ENCODE measurements around the gene APOL5. TPM values are rescaled to one million over a fixed set of nuclear protein-coding genes. Genes with fewer than 3 reads are reported as not detected.

Gene APOL5
- total RNA-seq, 2 experiments from 2014 or later, result not detected

DNA sequence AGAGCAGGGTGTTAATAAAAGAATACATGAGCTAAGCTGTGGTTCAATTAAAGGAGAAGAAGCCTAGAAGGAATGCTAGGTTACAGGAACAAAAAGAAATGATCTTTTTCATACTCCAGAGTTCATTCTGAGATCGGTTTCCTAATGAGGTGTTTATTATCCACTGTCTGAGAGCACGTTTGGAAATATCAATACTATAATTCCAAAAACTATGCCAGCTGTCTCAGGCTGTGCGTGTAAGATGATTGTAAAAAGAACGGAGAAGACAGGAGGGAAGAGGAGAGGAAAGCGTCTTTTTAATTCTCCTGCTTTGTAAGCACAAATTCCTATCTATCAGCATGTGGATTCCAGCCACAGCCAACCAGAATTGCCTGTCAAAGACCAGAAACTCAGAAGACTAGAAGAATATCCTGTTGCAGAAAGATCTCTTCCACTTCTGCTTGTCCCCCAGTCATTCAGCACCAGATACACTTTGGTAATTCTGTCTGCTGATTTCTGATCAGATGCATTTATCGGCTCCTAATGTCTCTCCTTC, 25.7 kb downstream of the APOL5 start:
- Mint-ChIP-seq H3K4me1 (ENCODE audit: low read depth) (no peaks in the 10 kb centered on the region), H3K27me3 (no peaks in the 10 kb centered on the region), H3K9me3 (no peaks in the 10 kb centered on the region), H3K4me3 (no peak overlapping the region), H3K27ac (no peak overlapping the region), H3K36me3 (ENCODE audit: low read depth) (no peaks in the 10 kb centered on the region)
- ChIA-PET CTCF (no interaction called here), POLR2A (no interaction called here)
- no peak for ATAC-seq
- no peak for DNase-seq
- intact Hi-C loops (cut with micrococcal nuclease), result no loop called here
- TF ChIP-seq, protein P1, sequence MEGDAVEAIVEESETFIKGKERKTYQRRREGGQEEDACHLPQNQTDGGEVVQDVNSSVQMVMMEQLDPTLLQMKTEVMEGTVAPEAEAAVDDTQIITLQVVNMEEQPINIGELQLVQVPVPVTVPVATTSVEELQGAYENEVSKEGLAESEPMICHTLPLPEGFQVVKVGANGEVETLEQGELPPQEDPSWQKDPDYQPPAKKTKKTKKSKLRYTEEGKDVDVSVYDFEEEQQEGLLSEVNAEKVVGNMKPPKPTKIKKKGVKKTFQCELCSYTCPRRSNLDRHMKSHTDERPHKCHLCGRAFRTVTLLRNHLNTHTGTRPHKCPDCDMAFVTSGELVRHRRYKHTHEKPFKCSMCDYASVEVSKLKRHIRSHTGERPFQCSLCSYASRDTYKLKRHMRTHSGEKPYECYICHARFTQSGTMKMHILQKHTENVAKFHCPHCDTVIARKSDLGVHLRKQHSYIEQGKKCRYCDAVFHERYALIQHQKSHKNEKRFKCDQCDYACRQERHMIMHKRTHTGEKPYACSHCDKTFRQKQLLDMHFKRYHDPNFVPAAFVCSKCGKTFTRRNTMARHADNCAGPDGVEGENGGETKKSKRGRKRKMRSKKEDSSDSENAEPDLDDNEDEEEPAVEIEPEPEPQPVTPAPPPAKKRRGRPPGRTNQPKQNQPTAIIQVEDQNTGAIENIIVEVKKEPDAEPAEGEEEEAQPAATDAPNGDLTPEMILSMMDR (IDR thresholded peaks at IDR 0.05), result no peak

DNA sequence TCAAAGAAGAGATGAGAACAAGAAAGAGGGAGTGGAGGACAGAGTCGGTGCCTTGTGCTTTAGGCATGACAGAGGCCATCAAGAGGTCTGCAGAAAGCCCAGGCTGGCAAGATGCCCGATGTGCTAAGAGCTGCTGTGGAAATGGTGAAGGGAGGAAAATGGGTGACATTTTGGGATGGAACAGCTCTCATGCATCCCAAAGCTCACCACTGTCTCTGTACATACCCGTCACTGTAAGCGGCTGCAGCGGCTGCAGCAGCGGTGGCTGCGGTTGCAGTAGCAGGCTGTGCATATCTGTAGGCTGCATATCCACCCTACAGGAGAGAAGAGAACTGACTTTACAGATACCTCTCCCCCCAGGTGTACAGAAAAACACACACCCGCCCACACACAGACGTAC, 28.6 kb downstream of the APOL5 start:
- Mint-ChIP-seq H3K27ac (no peak overlapping the region), H3K4me1 (ENCODE audit: low read depth) (no peaks in the 10 kb centered on the region), H3K36me3 (ENCODE audit: low read depth) (no peaks in the 10 kb centered on the region), H3K4me3 (no peak overlapping the region), H3K9me3 (no peaks in the 10 kb centered on the region), H3K27me3 (no peaks in the 10 kb centered on the region)
- TF ChIP-seq, protein P1 (IDR thresholded peaks at IDR 0.05), result no peak
- ATAC-seq, result no peak
- ChIA-PET CTCF (no interaction called here), POLR2A (no interaction called here)
- intact Hi-C loops (cut with micrococcal nuclease), result no loop called here
- no peak for DNase-seq

DNA sequence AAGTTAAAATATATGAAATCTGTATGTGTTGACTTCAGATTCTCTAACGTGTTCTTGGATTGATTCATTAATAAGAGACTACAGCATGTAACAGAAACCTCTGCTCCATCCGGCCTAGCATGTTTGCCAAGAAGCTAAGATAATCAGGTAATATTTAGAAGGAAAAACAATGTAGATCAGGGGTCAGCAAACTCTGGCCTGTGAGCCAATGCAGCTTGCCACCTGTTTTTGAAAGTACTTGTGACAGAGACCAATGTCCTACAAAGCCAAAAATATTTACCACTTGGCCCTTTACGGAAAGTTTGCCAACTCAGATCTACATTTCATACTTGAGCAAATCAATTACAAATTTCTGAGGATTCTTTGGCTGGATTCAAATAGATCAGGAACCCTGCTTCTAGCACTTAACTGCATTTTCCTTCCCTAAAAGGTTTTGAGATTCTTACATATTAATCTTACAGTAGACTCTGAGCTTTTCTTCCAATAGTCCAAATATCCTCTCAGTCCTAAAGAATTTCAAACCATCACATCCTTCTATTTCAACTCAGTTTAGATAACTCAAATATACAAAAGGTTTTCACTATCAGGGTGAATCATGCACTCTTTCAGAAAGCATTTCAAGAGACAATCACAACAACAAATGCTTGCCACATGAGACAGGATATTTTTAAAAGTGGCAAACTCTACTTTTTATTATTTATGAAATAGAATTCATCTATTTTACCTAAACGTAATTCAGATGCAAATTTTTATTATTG, 29.5 kb downstream of the APOL5 start:
- H3K9me3 Mint-ChIP-seq, result no peaks in the 10 kb centered on the region
- ATAC-seq (no peak), DNase-seq (no peak)
- H3K27ac Mint-ChIP-seq, result no peak overlapping the region
- TF ChIP-seq, protein P1 (IDR thresholded peaks at IDR 0.05), result no peak
- intact Hi-C loops (cut with micrococcal nuclease), result no loop called here
- no peak overlapping the region for H3K4me3 Mint-ChIP-seq
- H3K4me1 Mint-ChIP-seq (ENCODE audit: low read depth), result no peaks in the 10 kb centered on the region
- no peaks in the 10 kb centered on the region for H3K36me3 Mint-ChIP-seq (ENCODE audit: low read depth)
- POLR2A ChIA-PET, result no interaction called here
- H3K27me3 Mint-ChIP-seq, result no peaks in the 10 kb centered on the region
- CTCF ChIA-PET, result interaction anchor here (1.1 kb wide), 1 partner anchor 119 kb away, joined by 3 read pairs; no protein-coding TSS in a partner anchor

DNA sequence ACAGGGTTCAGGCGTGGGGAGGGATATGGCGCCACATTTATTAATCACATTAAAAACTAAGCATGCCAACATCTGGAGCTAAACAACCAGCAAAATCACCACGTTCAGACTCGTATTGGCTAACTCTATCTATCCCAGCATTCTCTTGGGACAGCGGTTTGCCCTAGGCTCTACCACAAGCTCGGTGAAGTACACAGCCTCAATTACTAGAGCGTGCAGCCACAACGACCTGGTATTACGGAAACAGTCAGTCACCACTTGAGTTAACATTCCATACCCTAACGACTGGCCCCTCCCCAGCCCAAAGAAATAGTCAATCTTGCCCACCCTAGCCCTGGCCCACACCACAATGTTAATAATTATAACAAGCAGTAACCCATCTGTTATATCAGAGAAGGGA, 32.1 kb downstream of the APOL5 start:
- no peak for DNase-seq
- no peaks in the 10 kb centered on the region for H3K36me3 Mint-ChIP-seq (ENCODE audit: low read depth)
- H3K4me3 Mint-ChIP-seq, result no peak overlapping the region
- no peaks in the 10 kb centered on the region for H3K27me3 Mint-ChIP-seq
- ChIA-PET CTCF (no interaction called here), POLR2A (no interaction called here)
- H3K27ac Mint-ChIP-seq, result no peak overlapping the region
- no peak for ATAC-seq
- no peaks in the 10 kb centered on the region for H3K9me3 Mint-ChIP-seq
- H3K4me1 Mint-ChIP-seq (ENCODE audit: low read depth), result peaks cover 8% of the 10 kb centered on the region
- TF ChIP-seq, protein P1 (IDR thresholded peaks at IDR 0.05), result no peak
- intact Hi-C loops (cut with micrococcal nuclease), result no loop called here

DNA sequence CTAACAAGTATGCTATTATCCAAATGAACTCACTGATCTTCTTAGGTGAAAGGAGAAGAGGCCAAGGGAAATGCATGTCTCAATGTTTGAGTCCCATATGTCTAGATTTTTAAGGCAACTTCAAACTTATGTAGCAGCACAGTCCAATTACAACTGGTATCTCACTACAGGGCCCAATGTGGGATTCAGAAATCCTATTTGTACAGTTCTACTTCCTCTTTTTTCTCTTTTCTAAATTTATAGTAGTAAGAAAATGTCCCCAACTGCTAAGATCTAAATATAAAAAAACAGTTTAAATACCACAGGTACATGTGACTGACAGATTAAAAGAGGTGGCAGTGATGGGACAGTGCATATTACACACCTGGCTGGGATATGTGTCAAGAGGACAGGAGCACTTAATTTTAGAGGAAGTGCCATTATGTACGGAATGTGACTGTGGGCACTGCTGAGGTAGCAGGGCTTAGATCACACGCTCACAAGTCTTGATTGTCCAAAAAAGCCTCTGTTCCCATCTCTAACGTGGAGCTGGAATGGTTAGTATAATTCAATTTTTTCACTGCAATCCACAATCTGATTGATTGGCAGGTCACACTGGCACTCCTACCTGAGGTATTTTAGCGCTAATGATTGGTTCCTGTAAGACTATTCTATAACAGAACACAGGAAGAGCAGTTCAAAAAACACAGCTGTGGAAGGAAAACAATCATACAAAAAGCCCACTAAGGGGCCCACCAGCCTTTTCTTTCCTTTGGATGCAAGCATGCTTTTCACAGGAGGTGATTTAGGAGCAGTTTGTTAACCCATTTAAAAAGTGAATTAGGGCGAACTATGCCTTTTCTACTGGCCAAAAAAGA, 34.6 kb downstream of the APOL5 start:
- ChIA-PET CTCF (no interaction called here), POLR2A (no interaction called here)
- Mint-ChIP-seq H3K36me3 (ENCODE audit: low read depth) (no peaks in the 10 kb centered on the region), H3K27ac (no peak overlapping the region), H3K9me3 (no peaks in the 10 kb centered on the region), H3K4me3 (no peak overlapping the region), H3K4me1 (ENCODE audit: low read depth) (peaks cover 9% of the 10 kb centered on the region), H3K27me3 (no peaks in the 10 kb centered on the region)
- no peak for ATAC-seq
- DNase-seq, result no peak
- intact Hi-C loops (cut with micrococcal nuclease), result no loop called here
- TF ChIP-seq, protein P1 (IDR thresholded peaks at IDR 0.05), result no peak

Data from activated CD8-positive, alpha-beta T cell treated with anti-CD3 and anti-CD28 coated beads for 36 hours (primary cell).